Hindlimb muscle (tissue), 1 donor: ENCODE results near the gene GPR150. TPM values are rescaled to one million over a fixed set of nuclear protein-coding genes. Genes with fewer than 3 reads are reported as not detected.

Experiments
- DNase-seq: peaks from one replicate; pipeline ENCODE4 v3.0.0-alpha.2; 2013
- polyA plus RNA-seq: library from polyadenylated mRNA; unstranded; fragments of 120-200 nt; gene quantifications from one replicate; pipeline ENCODE4 v1.2.1, GENCODE V29; 2013; ENCODE audit not compliant: insufficient read length

The GPR150 gene
- polyA plus RNA-seq, 1 donor, result 0.22 TPM

DNA sequence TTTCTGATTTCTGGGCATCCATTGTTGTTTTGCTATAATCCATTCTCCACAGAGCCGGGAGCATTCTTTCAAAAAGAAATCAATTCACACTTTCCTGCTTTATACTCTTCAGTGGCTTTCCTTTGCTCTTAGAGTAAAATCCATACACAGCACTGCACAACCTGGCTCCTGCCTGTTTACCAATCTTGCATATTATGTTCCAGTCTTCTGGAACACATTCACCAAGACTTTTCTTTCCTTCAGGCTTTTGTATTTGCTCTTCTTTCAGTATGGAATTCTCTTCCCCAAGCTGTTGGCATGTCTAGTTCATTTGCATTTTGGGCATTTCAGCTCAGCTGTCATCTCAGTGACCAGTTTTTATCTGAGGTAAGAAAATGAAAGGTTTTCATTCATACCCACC is 33.0 kb downstream of the GPR150 start:
- DNase-seq, result no peak

DNA sequence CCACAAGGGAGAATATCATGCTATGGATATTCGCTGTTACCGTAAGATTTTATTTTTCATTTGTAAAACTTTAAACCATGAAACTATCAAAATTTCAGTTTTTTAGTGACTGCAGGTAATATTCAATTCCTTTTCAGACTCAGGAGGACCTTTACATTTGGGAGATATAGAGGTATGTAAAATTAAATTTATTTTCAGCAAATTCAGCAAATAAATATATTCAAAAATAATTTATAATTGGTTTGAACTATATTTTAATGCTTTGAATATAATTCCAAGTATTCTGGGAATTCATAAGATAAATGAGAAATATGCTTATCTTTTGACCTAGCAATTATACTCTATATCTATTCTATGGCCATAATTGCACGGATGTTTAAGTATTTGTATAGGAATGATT is 34.3 kb downstream of the GPR150 start:
- DNase-seq, result no peak

DNA sequence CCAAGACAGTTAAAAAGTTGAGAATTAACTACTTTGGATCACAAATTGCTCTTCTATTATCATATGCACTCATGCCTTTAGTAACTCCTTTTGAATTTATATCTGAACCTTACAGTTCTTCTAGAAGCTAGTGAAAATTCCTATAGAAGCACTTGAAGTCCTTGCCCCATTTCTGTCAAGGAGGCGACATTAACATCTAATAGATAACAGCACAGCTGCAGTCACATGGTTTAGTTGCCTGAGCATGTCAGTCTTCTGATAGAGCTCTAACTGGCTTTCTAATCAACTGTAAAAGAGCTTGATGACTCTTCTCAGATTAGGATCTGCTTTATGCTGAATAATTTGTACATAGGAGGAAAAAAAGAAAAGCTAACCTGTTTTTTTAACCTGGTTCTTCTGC is 35.7 kb downstream of the GPR150 start:
- DNase-seq, result no peak

DNA sequence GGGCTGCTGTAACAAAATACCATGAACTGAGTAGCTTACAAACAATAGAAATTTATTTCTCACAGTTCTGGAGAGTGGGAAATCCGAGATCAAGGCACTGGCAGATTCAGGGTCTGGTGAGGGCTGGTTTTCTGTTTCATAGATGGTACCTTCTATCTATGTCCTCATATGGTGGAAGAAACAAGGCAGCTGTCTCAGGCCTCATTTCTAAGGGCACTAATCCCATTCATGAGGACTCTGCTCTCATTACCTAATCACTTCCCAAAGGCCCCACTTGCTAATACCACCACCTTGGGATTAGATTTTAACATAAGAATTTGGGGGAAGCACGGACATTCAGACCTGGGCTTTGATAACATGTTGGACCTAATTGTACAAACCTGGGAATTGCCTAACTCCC is 40.2 kb downstream of the GPR150 start:
- no peak for DNase-seq

DNA sequence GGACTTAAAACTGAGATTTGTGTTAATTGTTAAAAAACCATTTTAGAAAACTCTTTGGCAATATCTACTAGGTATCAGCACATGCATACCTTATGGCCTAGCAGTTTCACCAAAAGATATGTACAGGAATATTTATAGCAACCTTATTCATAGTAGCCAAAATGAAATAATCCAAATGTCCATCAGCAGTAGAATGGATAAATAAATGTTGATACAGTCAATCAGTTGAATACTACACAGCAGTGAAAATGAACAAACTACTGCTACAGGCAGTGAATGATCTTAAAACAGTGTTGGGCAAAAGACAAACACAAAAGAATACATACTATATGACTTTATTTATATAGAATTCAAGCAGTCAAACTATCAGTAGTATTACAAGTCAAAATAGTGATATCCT is 43.1 kb downstream of the GPR150 start:
- DNase-seq, result no peak

DNA sequence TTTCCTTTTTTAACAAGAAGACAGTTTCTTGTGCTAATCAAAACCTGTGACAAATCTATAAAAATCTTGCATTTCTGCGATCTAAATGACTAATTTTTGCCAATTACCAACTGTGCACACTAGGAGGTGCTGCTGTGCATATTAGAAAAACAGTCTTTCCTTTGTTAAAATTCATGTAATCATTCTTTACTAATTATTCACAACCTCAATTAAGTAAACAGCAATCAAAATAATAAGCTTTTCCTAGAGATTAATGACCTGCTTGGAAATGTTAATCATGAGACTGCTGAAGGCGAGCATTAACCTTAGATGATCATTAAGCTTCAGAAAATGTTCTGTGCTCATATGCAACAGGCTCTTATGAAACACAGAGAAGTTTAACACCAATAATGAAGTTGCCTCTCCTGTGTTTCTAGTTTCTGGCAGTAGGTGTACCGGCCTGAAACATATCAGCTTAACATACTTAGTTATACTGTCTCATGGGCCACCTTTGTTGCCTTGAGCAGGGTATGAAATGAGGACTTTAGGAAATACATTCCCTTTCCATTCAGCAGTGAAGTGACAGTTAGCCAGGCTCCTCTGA is 44.4 kb downstream of the GPR150 start:
- no peak for DNase-seq

DNA sequence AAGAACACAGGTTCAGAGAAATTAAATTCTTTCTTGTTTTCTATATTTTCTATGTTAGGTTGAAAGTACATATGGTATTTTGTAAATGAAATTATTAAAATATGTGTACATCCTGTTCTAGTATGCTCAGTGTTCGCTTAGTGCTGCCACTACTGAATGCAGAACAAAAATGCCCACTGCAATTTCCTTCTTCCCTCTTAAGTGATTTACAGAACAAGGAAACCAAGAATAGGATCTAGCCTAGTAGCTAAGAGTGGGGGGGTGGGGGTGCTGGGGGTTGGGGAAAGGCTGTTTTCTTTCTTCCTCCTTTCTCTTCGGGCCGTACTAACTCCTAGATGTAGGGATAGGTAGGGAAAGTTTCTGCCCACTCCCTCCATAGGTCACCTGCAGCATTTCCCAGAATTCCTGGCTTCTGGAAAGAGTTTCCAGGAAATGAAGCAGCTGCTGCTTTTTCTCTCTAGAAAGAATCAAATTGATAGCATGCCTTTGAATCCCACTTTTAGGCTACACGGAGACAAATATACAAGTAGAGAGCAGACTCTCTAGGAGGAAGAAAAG is 47.3 kb downstream of the GPR150 start:
- DNase-seq, result no peak

DNA sequence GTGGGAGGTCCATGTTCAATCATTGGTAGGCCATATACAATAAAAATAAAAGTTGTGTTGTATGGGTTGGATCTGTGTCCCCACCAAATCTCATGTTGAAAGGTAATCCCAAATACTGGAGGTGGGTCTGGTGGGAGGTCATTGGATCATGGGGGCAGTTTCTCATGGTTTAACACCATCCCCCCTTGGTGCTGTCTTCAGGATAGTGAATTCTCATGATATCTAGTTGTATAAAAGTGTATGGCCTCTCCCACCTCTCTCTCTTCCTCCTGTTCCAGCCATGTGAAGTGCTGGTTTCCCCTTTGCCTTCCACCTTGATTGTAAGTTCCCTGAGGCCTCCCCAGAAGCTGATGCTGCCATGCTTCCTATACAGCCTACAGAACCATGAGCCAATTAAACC is 47.8 kb downstream of the GPR150 start:
- no peak for DNase-seq

DNA sequence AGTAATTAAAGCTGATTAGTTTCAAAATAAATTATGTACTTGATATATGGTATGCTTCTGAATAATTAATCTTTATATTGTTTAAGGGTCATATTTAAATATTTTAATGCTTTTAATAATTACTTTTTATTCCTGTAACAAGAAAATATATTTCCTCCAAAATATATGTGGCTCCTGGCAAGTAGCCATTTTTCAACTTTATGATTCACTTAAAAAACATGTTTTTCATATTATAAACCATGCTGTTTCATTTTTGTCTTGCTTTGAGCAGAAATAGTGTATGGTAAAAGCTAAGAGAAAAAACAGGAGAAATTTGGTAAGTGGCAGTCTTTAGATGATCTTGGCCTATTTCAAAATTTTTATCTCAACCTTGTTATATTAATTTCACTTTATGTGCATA is 48.3 kb downstream of the GPR150 start:
- no peak for DNase-seq

DNA sequence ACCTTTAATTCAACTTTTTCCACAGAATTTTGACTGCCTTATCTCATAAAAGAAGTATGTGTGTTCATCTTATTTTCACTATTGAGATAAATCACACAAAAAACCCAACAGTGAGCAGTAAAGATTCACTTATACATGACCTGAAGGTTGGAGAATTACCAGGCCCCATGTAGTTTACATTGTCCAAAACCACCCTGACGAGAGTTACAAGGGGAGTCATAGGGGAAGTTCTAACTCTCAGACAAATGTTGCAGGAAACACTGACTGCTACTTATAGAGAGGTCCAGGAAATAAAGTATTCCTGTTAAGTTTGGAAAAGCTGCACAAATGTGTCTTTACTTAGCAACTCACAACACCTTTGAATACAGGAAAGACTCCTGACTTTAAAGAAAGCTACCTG is 48.8 kb downstream of the GPR150 start:
- no peak for DNase-seq

DNA sequence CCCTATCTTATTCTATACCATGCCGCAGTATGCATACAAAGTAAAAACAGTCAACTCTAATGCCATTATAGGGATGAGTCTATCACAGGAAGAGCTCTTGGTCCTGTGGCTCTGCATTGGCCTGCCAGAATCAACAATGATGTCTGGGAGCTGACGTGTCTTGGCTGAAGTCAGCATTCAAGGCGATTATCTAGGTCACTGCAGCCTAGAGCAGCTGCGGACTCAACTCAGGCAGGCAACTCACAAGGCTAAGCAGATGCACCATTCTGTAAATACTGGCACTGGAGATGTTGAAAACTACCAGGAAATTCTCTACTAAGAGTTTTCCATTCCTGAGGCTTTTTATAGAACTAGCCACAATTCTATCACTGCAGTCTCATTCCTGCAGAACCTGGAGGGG is 49.7 kb downstream of the GPR150 start:
- DNase-seq, result peak; percentile 75

DNA sequence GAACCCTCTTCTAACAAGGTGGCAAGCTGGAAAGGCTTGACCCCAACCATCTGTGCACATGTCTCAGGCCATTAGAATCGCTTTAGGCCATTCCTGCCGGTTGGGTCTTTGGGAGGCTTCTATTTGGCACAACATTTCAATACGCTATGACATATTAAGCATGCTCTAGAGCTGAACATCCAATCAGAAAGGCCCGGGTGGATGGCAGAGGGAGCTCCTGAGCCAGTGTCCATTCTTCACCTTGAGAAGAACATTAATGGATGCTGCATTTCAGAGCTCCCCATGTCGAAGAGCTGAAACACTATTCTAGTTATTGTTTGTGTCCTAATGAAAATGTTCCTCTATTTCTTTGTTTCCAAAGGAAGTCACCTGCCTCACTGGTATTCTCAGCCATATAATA is 50.1 kb downstream of the GPR150 start:
- DNase-seq, result no peak

DNA sequence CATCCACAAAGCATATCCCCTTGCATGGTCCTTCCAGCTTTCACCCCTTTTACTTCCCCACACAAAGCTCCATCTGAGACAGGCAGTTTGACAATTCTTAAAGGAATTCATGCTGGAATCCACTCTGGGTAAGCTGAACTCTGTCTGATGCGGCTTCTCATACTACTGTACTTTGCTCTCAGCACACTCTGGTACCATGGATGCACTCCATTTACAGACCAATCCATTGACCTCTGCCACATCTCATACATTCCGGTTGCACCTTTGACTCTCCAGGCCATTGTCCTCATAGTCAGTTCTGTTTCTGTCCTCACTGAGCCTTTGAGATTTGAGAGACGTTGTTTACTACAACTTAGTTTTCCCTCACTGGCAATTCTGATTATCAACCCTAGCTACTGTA is 50.7 kb downstream of the GPR150 start:
- DNase-seq, result no peak

Other genes starting within 250 kb of the GPR150 start
- gene FAM81B, start 228.7 kb upstream of the GPR150 start, polyA plus RNA-seq, result 10.9 TPM
- gene SKIC3, start 65.1 kb upstream of the GPR150 start, polyA plus RNA-seq, result 58.1 TPM
- 10.0 TPM for gene ARSK, start 65.0 kb upstream of the GPR150 start, polyA plus RNA-seq
- gene RFESD, start 26.7 kb downstream of the GPR150 start, polyA plus RNA-seq, result 3.6 TPM
- gene SPATA9, start 62.9 kb downstream of the GPR150 start, polyA plus RNA-seq, result 1.4 TPM
- 96.9 TPM for gene RHOBTB3, start 111.2 kb downstream of the GPR150 start, polyA plus RNA-seq
- 11.3 TPM for gene GLRX, start 202.6 kb downstream of the GPR150 start, polyA plus RNA-seq